ENCODE data around the gene TTLL4.

Gene TTLL4

DNA sequence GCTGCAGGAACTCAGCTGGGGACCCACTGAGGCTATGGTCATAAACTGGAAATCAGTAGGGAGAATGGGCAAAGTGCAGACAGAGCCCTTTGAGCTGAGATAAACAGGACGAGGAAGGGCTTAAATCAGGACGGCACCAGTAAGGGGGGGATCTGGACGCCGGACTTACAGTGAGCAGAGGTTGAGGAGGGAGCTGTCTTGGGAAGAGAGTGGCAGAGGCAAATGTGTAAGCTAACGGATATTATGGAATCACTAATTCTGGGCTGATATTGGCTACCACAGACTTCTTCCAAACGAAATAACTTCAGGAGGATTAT is 71.9 kb downstream of the TTLL4 start:
- no peak for DNase-seq (ENCODE audit: low read depth in 2 of 2)

DNA sequence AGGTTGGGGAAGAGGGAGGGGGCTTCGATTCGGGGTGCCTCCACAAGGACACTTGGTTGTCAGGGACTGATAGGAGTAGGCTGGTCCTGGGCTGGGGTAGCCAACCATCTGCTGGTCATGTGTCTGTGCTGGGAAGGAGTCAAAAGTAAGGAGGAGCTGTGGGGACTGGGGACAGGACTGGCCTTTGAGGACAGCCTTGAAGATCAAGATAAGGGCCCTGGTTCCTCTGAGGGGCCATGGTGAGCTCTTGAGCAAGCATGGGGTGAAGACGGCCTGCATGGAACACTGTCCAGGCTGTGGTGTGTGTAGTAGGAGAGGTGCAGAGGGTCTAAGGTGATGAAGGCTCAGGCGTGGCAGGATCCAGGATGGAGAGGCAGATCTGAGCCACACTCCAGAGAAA is 73.1 kb downstream of the TTLL4 start:
- DNase-seq (ENCODE audit: low read depth in 2 of 2) = no peak

DNA sequence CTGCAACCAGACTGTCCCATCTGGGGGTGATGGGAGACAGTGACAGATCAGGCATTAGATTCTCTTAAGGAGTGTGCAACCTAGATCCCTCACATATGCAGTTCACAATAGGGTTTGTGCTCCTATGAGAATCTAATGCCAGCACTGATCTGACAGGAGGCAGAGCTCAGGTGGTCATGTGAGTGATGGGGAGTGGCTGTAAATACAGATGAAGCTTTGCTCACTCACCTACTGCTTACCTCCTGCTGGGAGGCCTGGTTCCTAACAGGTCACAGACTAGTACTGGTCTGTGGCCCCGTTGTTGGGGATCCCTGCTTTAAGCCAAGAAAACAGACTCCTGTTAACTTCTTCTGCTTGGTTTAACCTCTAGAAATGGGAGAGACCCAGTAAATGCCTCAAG is 74.5 kb downstream of the TTLL4 start:
- DNase-seq (ENCODE audit: low read depth in 2 of 2) = no peak

DNA sequence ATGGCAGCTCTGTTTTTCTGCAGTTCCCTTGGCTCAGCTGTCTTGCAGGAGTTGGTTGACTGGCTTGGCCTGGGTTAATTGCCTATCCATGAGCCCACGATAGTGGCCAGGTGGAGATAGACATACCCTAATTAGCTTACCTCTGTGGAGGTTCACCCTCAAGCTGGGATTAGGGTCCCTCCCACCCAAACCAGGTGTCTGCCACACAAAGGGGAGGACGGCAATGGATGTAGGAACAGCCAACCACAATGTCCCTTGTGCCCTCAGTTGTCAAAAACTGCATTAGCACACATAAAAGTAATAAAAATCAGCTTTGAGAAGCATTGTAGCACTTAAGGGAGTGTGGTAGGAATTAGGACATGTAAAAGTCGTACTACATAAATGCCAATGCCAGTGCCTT is 75.5 kb downstream of the TTLL4 start:
- DNase-seq (ENCODE audit: low read depth in 2 of 2) = no peak

DNA sequence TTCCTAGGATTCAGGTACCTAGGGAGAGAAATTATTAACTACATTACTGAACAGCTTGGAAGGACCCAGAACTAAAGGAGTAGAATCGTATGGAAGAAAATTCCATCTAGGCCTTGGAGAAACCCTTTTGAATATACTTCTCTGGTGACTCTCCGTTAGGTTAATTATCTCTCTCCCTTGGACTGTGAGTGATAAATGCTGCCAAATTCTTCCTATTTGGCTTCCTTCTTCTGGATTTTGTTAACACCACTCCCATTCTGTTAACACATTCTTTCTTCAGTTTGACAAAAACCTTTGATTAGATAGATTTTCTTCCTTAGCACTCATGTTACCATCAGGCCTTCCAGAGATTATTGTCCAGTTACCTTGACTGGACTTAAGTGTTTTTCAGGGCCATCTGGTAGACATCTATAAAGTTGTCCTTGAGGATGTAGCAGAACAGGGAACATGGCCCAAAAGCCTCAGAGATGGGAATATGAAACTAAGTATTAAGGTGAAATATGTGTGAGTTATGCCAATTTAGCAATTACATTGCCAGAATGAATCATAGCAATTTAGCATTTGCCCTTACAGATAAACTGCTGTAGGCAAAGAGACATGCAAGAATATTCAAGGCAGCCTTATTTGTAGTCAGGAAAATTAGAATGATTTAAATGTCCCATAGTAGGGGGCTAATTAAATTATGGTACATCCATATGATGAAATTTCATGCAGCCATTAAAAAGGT is 78.1 kb downstream of the TTLL4 start:
- DNase-seq (ENCODE audit: low read depth in 2 of 2) = no peak

DNA sequence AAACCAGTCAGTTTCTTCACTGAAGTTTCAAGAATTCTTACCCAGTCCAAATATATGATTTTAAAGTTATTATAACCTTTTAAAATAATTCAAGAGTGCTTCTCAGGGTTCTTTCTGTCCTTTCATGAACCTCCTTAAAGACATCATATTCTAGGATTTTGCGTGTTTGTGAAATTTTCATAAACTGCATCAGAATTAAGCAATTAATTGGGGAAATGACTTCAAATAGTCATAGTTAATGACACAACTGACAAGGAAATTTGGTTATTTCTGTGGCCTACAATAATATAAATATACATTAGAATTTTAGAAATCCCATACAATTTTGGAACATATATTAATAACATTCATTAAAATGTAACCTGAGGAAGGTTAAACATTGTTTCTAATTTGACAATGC is 81.8 kb downstream of the TTLL4 start:
- no peak for DNase-seq (ENCODE audit: low read depth in 2 of 2)

DNA sequence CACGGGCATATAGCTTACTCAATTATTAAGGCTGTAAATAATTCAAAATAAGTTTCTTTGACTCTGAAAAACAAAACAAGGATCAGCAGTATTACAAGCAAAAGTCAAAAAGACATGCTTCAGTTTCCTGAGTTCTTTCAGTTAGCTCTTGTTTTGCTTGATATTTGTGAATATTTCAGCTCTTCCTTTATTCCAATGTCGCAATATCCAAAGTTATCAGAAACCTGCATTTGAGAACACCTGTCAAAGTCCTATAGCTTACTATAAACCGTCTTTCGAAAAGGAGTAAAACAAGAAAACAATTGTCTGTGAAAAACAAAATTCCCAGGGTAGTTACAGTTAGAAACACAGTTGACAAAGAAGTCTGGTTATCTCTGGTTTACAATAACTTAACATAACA is 86.1 kb downstream of the TTLL4 start:
- DNase-seq (ENCODE audit: low read depth in 2 of 2) = no peak

DNA sequence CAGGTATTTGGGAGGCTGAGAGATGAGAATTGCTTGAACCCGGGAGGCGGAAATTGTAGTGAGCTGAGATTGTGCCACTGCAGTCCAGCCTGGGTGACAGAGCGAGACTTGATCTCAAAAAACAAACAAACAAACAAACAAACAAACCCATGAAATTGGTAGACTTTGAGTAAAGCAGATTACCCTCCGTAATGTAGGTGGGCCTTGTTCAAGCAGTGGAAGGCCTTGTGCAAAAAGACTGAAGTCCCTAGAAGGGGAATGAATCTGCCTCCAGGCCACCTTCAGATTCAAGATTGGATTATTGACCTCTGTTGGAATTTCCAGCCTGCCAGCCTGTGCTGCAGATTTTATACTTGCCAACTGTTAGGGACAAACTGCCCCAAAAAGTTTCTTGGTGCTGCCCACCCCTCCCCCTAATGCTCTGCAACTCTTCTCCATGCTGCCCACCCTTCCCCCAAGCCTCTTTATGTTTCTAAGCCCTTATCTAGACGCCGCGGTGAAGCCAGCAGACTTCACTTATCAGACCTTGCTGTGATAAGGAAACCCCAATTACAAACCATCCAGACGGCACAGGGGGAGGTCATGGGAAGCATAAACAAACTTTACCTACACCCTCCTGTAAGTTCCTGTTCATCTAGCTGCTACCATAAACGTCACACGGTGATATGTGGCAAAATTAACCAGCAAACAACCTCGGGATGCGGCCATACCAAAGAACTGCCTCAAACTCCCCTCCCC is 88.3 kb downstream of the TTLL4 start:
- DNase-seq (ENCODE audit: low read depth in 2 of 2) = no peak

DNA sequence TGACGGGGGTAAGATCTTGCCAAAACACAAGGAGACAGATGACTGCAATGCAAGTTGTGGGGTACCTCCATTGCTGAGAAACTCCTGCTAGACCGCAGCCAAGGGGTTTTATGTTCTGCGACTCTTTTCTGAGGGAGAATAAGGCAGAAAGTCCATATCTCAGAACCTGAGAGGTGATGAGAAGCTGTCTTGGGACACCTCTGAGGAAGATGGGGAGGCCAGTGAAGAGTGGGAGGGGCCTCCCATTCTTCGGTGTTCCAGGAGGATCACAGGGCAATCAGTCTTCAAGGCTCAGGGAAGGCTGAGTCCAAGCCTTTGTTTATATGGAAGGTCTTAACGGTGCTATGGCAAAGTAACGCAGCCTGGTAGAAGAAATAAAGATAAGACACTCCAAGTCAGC is 89.4 kb downstream of the TTLL4 start:
- DNase-seq (ENCODE audit: low read depth in 2 of 2) = no peak

DNA sequence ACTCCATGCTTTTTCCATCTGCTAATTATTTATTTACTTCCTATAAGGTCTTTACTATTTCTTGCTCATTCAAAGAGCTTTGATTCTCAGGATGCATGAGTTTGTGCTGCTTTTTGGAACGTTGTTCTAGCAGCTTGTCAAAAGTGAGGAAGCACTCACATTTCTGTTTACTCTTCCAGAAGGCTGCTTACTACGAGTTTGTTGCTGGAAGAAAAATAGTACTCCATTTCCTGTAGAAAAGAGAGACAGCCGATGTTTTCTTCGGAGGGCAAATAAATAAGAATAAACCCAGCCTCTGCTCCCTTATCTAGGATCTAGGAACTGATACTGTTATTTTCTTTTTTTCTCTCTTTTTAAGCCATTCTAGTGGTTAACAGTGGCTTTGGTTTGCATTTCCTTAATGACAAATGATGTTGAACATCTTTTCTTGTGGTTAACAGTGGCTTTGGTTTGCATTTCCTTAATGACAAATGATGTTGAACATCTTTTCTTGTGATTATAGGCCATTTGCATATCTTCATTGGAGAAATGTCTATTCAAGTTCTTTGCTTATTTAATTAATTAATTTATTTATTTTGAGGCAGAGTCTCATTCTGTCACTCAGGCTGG is 91.9 kb downstream of the TTLL4 start:
- no peak for DNase-seq (ENCODE audit: low read depth in 2 of 2)

DNA sequence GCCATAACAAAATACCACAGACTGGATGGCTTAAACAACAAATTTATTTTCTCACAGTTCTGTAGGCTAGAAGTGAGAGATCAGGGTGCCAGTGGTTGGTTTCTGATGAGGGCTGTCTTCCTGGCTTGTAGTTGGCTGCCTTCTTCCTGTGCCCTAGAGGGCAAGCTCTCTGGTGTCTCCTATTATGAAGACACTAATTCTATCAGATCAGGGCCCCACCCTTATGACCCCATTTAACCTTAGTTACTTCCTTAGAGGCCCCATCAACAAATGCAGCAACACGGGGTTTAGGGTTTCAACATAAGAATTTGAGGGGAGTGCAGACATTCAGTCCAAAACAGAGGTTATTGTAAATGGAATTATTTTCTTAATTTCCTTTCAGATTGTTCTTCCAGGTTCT is 94.2 kb downstream of the TTLL4 start:
- DNase-seq (ENCODE audit: low read depth in 2 of 2) = no peak

Measured in stimulated activated CD4-positive, alpha-beta T cell treated with anti-CD3 and anti-CD28 coated beads, Interleukin-12 subunit alpha, Interleukin-12 subunit beta, amount 100 ng/mL, for 24 hours (primary cell).